ENCODE measurements around the gene CNTNAP3. TPM values are rescaled to one million over a fixed set of nuclear protein-coding genes. Genes with fewer than 3 reads are reported as not detected.
"Not testable (repeated sequence)": the region's sequence is repeated elsewhere in the genome, so short reads cannot be mapped to it uniquely, and the experiment has no call there.

The CNTNAP3 gene
- total and polyA plus RNA-seq, 2 of the 8 experiments (the other 6 are each of a cell fraction or from before 2014, with no cell fraction given) = 2.8 to 9.0 TPM

- H3K27ac ChIP-seq (ENCODE audit: low read depth, low read length); POLR2A ChIA-PET (ENCODE audit: partially characterized antibody); H3K18ac ChIP-seq (ENCODE audit: extremely low read depth, low read length); H2BK20ac ChIP-seq (ENCODE audit: low read length); H3K79me2 ChIP-seq (ENCODE audit: control insufficient read depth in 1 of 2, insufficient read depth in 2 of 2, low read length in 2 of 2); H3K36me3 ChIP-seq (ENCODE audit: control insufficient read depth in 2 of 4, insufficient read depth in 4 of 4, low read length in 3 of 4); H3K79me1 ChIP-seq (ENCODE audit: low read depth, low read length); H2AK5ac ChIP-seq (ENCODE audit: low read depth, low read length); H3K27me3 ChIP-seq (replicated peaks in 1 of 4; ENCODE audit: control insufficient read depth in 3 of 4, extremely low read depth in 1 of 4, insufficient read depth in 3 of 4, low read length in 3 of 4); H3K4ac ChIP-seq (replicated peaks; ENCODE audit: insufficient read length, low read depth, low read length); DNase-seq (ENCODE audit: low read depth in 1 of 2, low spot score in 2 of 2); H4K20me1 ChIP-seq (replicated peaks in 1 of 2; ENCODE audit: control insufficient read depth in 1 of 2, insufficient read depth in 2 of 2, low read length in 2 of 2); H3K14ac ChIP-seq (ENCODE audit: insufficient read length); H2BK5ac ChIP-seq (ENCODE audit: low read depth, low read length); H3K4me3 ChIP-seq (ENCODE audit: extremely low read depth in 1 of 4, insufficient read depth in 2 of 4, low read depth in 3 of 4, low read length in 4 of 4); H2BK15ac ChIP-seq (ENCODE audit: low read length); H3K9me3 ChIP-seq (ENCODE audit: insufficient read depth in 2 of 2, low read depth in 1 of 2, low read length in 1 of 2); H4K8ac ChIP-seq (ENCODE audit: extremely low read depth, insufficient read depth, low read length); H2AFZ ChIP-seq (ENCODE audit: low read length); H4K91ac ChIP-seq (replicated peaks; ENCODE audit: insufficient read length, low read length); H2BK120ac ChIP-seq (replicated peaks; ENCODE audit: low read depth, low read length); H4K5ac ChIP-seq (ENCODE audit: insufficient read length, low read depth, low read length); H3K4me2 ChIP-seq (ENCODE audit: insufficient read depth in 1 of 2, low read depth in 2 of 2, low read length in 2 of 2); FAIRE-seq; H3K4me1 ChIP-seq (replicated peaks in 1 of 4; ENCODE audit: control insufficient read depth in 3 of 4, insufficient read depth in 4 of 4, low read length in 3 of 4); H2BK12ac ChIP-seq (ENCODE audit: low read depth, low read length); H3K56ac ChIP-seq (replicated peaks; ENCODE audit: insufficient read length, low read depth, low read length); H3K23me2 ChIP-seq (ENCODE audit: low read depth, low read length); CTCF ChIA-PET (ENCODE audit: partially characterized antibody); H3K9ac ChIP-seq (replicated peaks in 1 of 4; ENCODE audit: extremely low read depth in 1 of 4, low read depth in 3 of 4, low read length in 3 of 4); H3K23ac ChIP-seq (ENCODE audit: insufficient read length): not testable (repeated sequence)
- no CpG with 5 or more reads among the region's 4 CpGs for WGBS, 2 experiments (ENCODE audit: extremely low coverage in 1 of 2, insufficient coverage in 1 of 2, insufficient read length in 1 of 2, insufficient replicate concordance in 2 of 2, low coverage in 1 of 2, low lambda C conversion rate in 2 of 2, missing lambda C conversion rate in 1 of 2)
Observed at GRCh38 chr9:39205842-39206241, 82.1 kb downstream of the CNTNAP3 start.

- H2BK12ac ChIP-seq (ENCODE audit: low read depth, low read length); H2AK5ac ChIP-seq (ENCODE audit: low read depth, low read length); H2AFZ ChIP-seq (ENCODE audit: low read length); POLR2A ChIA-PET (ENCODE audit: partially characterized antibody); H3K18ac ChIP-seq (ENCODE audit: extremely low read depth, low read length); H3K14ac ChIP-seq (ENCODE audit: insufficient read length); H3K9ac ChIP-seq (replicated peaks in 1 of 4; ENCODE audit: extremely low read depth in 1 of 4, low read depth in 3 of 4, low read length in 3 of 4); H3K23me2 ChIP-seq (ENCODE audit: low read depth, low read length); H3K56ac ChIP-seq (replicated peaks; ENCODE audit: insufficient read length, low read depth, low read length); H4K20me1 ChIP-seq (replicated peaks in 1 of 2; ENCODE audit: control insufficient read depth in 1 of 2, insufficient read depth in 2 of 2, low read length in 2 of 2); H2BK20ac ChIP-seq (ENCODE audit: low read length); FAIRE-seq; H3K4me1 ChIP-seq (replicated peaks in 1 of 4; ENCODE audit: control insufficient read depth in 3 of 4, insufficient read depth in 4 of 4, low read length in 3 of 4); H3K9me3 ChIP-seq (ENCODE audit: insufficient read depth in 2 of 2, low read depth in 1 of 2, low read length in 1 of 2); H4K8ac ChIP-seq (ENCODE audit: extremely low read depth, insufficient read depth, low read length); H4K5ac ChIP-seq (ENCODE audit: insufficient read length, low read depth, low read length); CTCF ChIA-PET (ENCODE audit: partially characterized antibody); H4K91ac ChIP-seq (replicated peaks; ENCODE audit: insufficient read length, low read length); H2BK15ac ChIP-seq (ENCODE audit: low read length); H2BK120ac ChIP-seq (replicated peaks; ENCODE audit: low read depth, low read length); H3K79me1 ChIP-seq (ENCODE audit: low read depth, low read length); H3K36me3 ChIP-seq (ENCODE audit: control insufficient read depth in 2 of 4, insufficient read depth in 4 of 4, low read length in 3 of 4); H3K4ac ChIP-seq (replicated peaks; ENCODE audit: insufficient read length, low read depth, low read length); H3K4me2 ChIP-seq (ENCODE audit: insufficient read depth in 1 of 2, low read depth in 2 of 2, low read length in 2 of 2); H3K27me3 ChIP-seq (replicated peaks in 1 of 4; ENCODE audit: control insufficient read depth in 3 of 4, extremely low read depth in 1 of 4, insufficient read depth in 3 of 4, low read length in 3 of 4); H2BK5ac ChIP-seq (ENCODE audit: low read depth, low read length); H3K23ac ChIP-seq (ENCODE audit: insufficient read length); H3K79me2 ChIP-seq (ENCODE audit: control insufficient read depth in 1 of 2, insufficient read depth in 2 of 2, low read length in 2 of 2); DNase-seq (ENCODE audit: low read depth in 1 of 2, low spot score in 2 of 2); H3K4me3 ChIP-seq (ENCODE audit: extremely low read depth in 1 of 4, insufficient read depth in 2 of 4, low read depth in 3 of 4, low read length in 4 of 4); H3K27ac ChIP-seq (ENCODE audit: low read depth, low read length): not testable (repeated sequence)
Observed at GRCh38 chr9:39200412-39200811, 87.6 kb downstream of the CNTNAP3 start.

All from H1 (cell line).